GM19193 (cell line): ENCODE data around the gene SH3RF2.

ENCODE experiments used
- POLR2A ChIP-seq: IDR thresholded peaks from 4 replicates; pipeline ENCODE4 v1.6.1; 2011; ENCODE audit not compliant: insufficient read depth, insufficient read length; ENCODE audit errors: extremely low read depth

SH3RF2 gene

DNA sequence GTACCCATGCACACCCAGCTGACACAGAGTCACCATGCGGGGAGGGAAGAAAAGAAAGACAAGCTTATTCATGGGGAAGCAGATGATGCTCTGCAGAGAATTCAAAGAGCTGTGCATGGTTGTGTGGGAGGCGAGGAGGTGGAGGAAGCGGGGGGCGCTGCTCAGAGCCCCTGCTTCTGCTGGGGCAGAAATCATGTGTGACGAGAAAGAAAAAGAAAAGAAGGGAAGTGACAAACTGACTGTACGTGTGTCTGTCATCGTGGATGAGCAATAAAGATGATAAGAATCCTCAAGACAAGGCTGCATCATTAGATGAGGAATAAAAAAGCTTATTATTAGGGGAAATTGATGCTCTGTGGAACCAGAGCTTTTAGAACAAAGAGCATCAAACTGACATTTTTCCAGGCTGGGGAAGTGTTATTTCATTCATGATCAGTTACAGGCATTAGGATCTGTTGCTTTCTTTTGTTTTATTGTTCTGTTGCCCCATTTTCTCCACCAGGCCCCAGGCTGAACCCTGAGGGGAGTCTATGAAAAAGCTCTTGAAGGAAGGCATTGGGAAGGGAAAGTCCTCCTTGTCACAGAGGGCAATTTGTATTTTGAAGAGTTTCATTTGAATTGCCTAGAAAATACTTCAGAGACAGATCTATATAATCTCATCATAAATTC is 20.3 kb upstream of the SH3RF2 start:
- TF ChIP-seq POLR2A: no peak

DNA sequence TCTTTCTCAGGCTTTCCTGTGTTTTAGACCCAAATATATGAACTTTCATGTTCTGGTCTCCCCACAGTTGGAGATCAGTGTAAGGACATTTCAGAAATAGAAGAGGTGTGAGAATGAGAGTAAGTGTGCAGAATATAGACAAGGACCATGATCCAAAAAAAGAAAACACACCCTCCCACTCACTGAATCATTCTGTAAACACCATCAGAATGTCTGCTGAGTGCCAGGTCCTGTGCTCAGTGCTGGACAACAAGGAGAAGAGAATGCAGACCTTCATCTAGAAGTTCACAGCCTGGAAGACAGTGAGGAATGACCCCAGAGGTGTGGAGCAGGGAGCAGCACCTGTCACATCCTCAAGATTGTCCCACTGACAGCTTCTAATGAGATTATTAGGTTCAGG is 19.1 kb upstream of the SH3RF2 start:
- no peak for TF ChIP-seq POLR2A

DNA sequence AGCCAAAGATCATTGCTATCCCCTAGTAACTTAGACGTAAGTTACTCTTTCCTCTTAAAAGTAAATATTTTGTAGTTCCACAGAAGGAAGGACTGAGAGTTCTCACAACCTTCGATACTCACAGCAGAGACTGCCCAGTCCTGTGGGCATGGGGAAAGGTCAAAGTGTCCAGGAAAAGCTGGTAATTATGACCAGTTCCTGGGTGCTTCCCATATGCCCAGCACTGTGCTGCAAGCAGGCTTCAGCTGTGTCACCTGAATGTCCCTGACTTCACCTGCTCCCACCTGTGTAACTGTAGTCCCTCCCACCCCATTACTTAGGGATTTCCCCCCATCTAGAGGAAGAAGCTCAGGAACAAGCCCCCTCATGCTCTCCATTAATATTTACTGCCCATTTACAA is 18.0 kb upstream of the SH3RF2 start:
- no peak for TF ChIP-seq POLR2A

DNA sequence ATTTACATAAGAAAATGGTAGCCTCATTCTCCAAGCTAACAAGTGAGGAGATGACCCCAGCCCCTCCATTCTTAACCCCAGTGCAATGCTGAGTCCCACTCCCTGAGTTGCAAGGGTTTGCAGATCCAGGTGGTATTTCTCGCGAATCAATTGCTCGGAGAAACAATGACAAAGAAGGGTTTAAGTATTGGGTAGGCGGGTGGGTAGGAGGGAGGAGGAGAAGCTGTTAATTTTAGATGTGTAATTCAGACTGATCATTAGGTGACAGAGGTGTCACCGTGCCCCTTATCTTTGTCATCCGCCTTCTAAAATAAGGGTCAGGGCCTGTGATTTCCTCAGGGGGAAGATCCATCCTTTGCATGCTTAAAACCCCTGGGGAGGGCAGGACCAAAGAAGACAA is 17.0 kb upstream of the SH3RF2 start:
- no peak for TF ChIP-seq POLR2A

- no peak for TF ChIP-seq POLR2A
Measured at GRCh38 chr5:145920542-145921210, 15.7 kb upstream of the SH3RF2 start.

DNA sequence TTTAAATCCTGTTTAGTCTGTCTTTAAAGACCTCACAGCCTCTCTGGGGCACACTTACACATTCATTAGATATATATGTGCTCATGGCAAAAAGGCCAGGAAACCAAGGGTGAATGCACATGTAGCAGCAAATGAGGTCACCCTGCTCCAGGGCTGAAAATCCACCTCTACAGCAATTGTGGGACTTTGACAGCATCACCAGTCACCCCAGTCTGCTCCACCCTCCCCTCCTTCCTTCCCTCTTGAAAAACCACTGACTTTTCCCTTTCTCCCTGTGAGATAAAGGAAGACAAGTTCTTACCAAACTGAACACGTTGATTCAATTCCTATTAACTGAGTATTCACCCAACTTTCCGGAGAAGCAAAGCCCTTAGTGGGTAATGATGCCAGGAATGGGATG is 15.2 kb upstream of the SH3RF2 start:
- TF ChIP-seq POLR2A: no peak

DNA sequence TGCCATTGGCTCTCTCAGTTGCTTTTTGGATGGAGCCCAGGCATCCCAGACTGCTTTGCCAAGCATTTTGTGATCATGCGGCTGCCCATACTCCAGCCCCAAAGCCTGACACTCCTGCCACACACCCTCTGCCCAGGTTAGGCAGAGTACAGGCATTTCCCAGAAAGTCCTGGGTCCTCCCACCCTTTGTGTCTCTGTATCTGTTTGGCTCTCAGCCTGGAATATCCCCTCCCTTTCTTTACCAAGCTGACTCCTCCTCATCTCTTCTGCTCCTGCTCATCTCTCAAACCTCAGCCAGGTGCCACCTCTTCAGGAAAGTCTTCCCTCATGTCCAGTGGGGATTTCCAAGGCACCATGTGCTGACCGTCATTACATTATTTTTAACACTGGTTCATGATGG is 14.3 kb upstream of the SH3RF2 start:
- TF ChIP-seq POLR2A: no peak

- TF ChIP-seq POLR2A: no peak
Measured at GRCh38 chr5:145923405-145923804, 13.0 kb upstream of the SH3RF2 start.

GRCh38 chr5:145924849-145925248 is 11.5 kb upstream of the SH3RF2 start:
- no peak for TF ChIP-seq POLR2A

GRCh38 chr5:145925353-145925752 is 11.0 kb upstream of the SH3RF2 start:
- TF ChIP-seq POLR2A: no peak

GRCh38 chr5:145925803-145926202 is 10.6 kb upstream of the SH3RF2 start:
- TF ChIP-seq POLR2A: no peak

DNA sequence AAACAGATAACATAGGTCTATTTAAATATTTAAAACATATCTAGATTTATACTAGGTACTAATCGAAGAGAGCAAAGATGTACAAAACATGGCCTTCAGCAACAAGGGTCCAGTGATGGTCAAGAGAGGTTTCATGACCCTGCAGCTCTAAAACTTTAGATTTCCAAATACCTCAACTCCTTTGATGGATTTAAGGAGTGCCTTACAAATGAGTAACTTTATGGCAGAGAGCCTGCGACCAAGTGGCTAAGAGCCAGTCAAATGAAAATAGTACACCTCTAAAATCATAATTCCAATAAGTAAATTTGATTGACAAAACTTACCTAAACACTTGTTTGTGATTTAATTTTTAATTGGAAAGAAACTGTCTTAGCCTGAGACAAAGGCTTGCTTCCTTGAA is 4.7 kb upstream of the SH3RF2 start:
- no peak for TF ChIP-seq POLR2A

DNA sequence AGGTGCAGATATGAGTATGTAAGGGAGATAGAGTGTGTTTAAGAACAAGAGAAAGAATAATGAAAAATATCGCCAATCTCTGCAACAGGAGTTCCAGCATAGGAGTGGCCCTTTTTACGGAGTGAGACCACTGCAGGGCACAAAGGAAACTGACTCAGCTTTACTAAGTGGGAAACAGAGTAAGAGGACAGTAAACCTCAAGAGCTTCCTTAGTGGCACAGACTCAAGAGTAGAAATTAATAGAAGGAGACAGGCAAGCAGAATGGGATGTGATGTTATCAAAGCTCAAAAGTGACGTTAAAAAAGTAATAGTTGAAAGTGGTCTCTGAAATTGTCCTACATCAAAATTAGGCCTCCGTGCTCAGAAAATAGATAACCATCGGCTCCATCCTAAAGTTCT is 2.1 kb upstream of the SH3RF2 start:
- no peak for TF ChIP-seq POLR2A

GRCh38 chr5:145937432-145938250 is 1.3 kb downstream of the SH3RF2 start:
- TF ChIP-seq POLR2A: no peak

GRCh38 chr5:145938776-145939539 is 2.6 kb downstream of the SH3RF2 start:
- no peak for TF ChIP-seq POLR2A
